Natural killer cell (primary cell): ENCODE results near the gene KIAA2012. TPM values are rescaled to one million over a fixed set of nuclear protein-coding genes. Genes with fewer than 3 reads are reported as not detected.

ENCODE experiments used
- ATAC-seq, 3 donors: fragments of 150-1000 bp in 2 of 3; fragments of 200-7000 bp in 1 of 3; cut with Tn5 transposase; 1 replicate in 1 of 3; 2 replicates in 2 of 3; pipeline ENCODE4 v1.10.0; 2021; ENCODE audit warnings: mild to moderate bottlenecking in 2 of 3, moderate library complexity in 2 of 3
- DNase-seq, 2 donors: peaks; one replicate each; pipeline versions ENCODE4 v3.0.0 to v3.0.0-alpha.2; 2013 to 2021; ENCODE audit warnings: mixed read lengths in 1 of 2
- H3K27ac ChIP-seq: one replicate; pipeline ENCODE4 v1.5.1; 2013; ENCODE audit warnings: mild to moderate bottlenecking, low read length
- H3K27me3 ChIP-seq: one replicate; pipeline ENCODE4 v1.6.1; 2013; ENCODE audit warnings: low read length; ENCODE audit not compliant: control insufficient read depth, insufficient read depth
- H3K36me3 ChIP-seq: one replicate; pipeline ENCODE4 v1.6.1; 2013; ENCODE audit warnings: low read length; ENCODE audit not compliant: control insufficient read depth, insufficient read depth
- H3K4me1 ChIP-seq: one replicate; pipeline ENCODE4 v1.6.1; 2013; ENCODE audit warnings: low read length; ENCODE audit not compliant: control insufficient read depth, insufficient read depth
- H3K4me3 ChIP-seq: one replicate; pipeline ENCODE4 v1.5.1; 2013; ENCODE audit warnings: low read length
- H3K9me3 ChIP-seq: one replicate; pipeline ENCODE4 v1.6.1; 2013; ENCODE audit warnings: low read length; ENCODE audit not compliant: control insufficient read depth, insufficient read depth
- H3K27ac Mint-ChIP-seq, 2 donors: one replicate each; pipeline ENCODE4 v1.8.0; 2022; ENCODE audit warnings: mild to moderate bottlenecking in 2 of 2, mixed read lengths in 2 of 2, moderate library complexity in 1 of 2
- H3K27me3 Mint-ChIP-seq, 2 donors: one replicate each; pipeline ENCODE4 v1.8.0; 2022; ENCODE audit warnings: low read depth in 2 of 2, mixed read lengths in 2 of 2
- H3K36me3 Mint-ChIP-seq: one replicate; pipeline ENCODE4 v1.8.0; 2022; ENCODE audit warnings: mixed read lengths
- H3K4me1 Mint-ChIP-seq, 2 donors: one replicate each; pipeline ENCODE4 v1.8.0; 2022; ENCODE audit warnings: mixed read lengths in 2 of 2
- H3K4me3 Mint-ChIP-seq: one replicate; pipeline ENCODE4 v1.8.0; 2022; ENCODE audit warnings: mild to moderate bottlenecking, moderate library complexity, mixed read lengths
- H3K9me3 Mint-ChIP-seq, 2 donors: one replicate each; pipeline ENCODE4 v1.8.0; 2022; ENCODE audit warnings: mixed read lengths in 2 of 2
- CTCF ChIP-seq: fragments of 200-600 bp; IDR thresholded peaks from one replicate; pipeline ENCODE4 v1.8.0; 2022; ENCODE audit warnings: antibody characterized with exemption
- WGBS: methylation state at CpG from one replicate; pipeline ENCODE4 v1.1.7; 2013; ENCODE audit warnings: missing lambda C conversion rate; ENCODE audit not compliant: insufficient coverage; 5-methylcytosine and 5-hydroxymethylcytosine counted together
- intact Hi-C: fragments of 100-400 bp; cut with micrococcal nuclease; formaldehyde crosslinking; loops from one replicate; pipeline ENCODE4 v1.14.2; 2022
- total RNA-seq, 4 donors: library from RNA; stranded (reverse); fragments of 120-200 nt in 1 of 4; gene quantifications; one replicate each; pipeline versions ENCODE4 v1.2.3 to v1.2.4, GENCODE V29; 2013 to 2022

Gene KIAA2012
- total RNA-seq, 3 donors from 2014 or later (not counting 1 experiment from before 2014, with no cell fraction given): not detected

DNA sequence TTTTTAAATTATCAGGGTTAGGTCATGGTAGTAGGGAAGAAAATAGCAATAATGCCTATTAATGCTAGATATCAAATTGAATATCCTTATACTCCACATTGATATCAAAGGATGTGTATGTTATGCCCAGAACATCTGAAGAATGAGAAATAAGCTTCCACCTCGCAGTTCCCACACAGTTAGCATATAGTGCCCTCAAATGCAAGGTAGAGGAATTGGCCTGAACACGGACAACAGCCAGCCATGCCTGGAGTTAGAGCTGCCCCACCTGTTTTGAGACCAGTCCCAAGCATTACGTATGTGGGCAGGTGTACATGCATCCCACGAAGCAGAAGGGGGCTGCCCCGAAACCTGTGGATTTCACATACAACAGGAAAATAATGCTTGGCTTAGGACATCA is 85.7 kb downstream of the KIAA2012 start:
- Histone ChIP-seq H3K36me3 (no peaks in the 10 kb centered on the region), H3K4me3 (no peak overlapping the region), H3K9me3 (no peaks in the 10 kb centered on the region), H3K27me3 (no peaks in the 10 kb centered on the region), H3K4me1 (no peaks in the 10 kb centered on the region), H3K27ac (no peak overlapping the region)
- peaks cover 5 to 23% of the 10 kb centered on the region in 2 donors for H3K27me3 Mint-ChIP-seq
- no peak for TF ChIP-seq CTCF
- no peak overlapping the region for H3K27ac Mint-ChIP-seq
- H3K9me3 Mint-ChIP-seq: no peaks in the 10 kb centered on the region
- H3K4me1 Mint-ChIP-seq: no peaks in the 10 kb centered on the region
- no peak overlapping the region for H3K4me3 Mint-ChIP-seq
- intact Hi-C loops: no loop called here
- H3K36me3 Mint-ChIP-seq: no peaks in the 10 kb centered on the region
- DNase-seq: no peak
- no peak for ATAC-seq
- 86% methylated on average over 5 of the region's 5 CpGs for WGBS

GRCh38 chr2:202161151-202161835 is 88.2 kb downstream of the KIAA2012 start:
- WGBS: 44% methylated on average over 8 of the region's 8 CpGs

DNA sequence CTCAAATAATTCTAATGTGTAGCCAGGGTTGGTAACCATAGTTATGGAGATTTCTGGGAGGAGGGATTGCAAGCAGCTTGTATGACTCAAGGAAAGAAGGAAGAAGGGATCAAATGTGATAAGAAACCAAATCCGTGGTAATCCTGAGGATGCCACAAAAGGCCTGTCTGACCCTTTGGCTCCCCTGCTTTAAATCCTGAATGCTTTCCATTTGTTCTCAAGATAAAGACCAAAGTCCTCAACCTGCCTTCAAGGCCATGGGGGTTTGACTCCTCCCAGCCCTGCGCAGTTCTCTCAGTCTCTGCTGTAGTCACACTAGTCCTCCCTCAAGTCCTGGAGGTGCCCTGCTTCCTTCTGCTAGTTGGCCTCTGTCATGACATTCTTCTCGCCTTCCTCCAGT is 91.4 kb downstream of the KIAA2012 start:
- Mint-ChIP-seq H3K36me3 (no peaks in the 10 kb centered on the region), H3K27ac (no peak overlapping the region), H3K4me3 (no peak overlapping the region), H3K4me1 (no peaks in the 10 kb centered on the region), H3K9me3 (no peaks in the 10 kb centered on the region), H3K27me3 (peaks cover 2 to 8% of the 10 kb centered on the region in 2 donors)
- H3K9me3 ChIP-seq: no peaks in the 10 kb centered on the region
- H3K4me1 ChIP-seq: no peaks in the 10 kb centered on the region
- ATAC-seq (no peak), DNase-seq (no peak)
- H3K4me3 ChIP-seq: no peak overlapping the region
- H3K27ac ChIP-seq: no peak overlapping the region
- intact Hi-C loops: no loop called here
- no peak for TF ChIP-seq CTCF
- no peaks in the 10 kb centered on the region for H3K36me3 ChIP-seq
- H3K27me3 ChIP-seq: no peaks in the 10 kb centered on the region
- WGBS: 83% methylated on average over 3 of the region's 3 CpGs

More at GRCh38 chr2:202161151-202161835, 88.2 kb downstream of the KIAA2012 start:
- Histone ChIP-seq H3K27me3 (no peaks in the 10 kb centered on the region), H3K27ac (no peak overlapping the region), H3K4me1 (no peaks in the 10 kb centered on the region), H3K4me3 (no peak overlapping the region), H3K9me3 (no peaks in the 10 kb centered on the region), H3K36me3 (no peaks in the 10 kb centered on the region)
- Mint-ChIP-seq H3K4me3 (no peak overlapping the region), H3K27ac (no peak overlapping the region), H3K4me1 (no peaks in the 10 kb centered on the region), H3K9me3 (no peaks in the 10 kb centered on the region), H3K36me3 (no peaks in the 10 kb centered on the region), H3K27me3 (peaks cover 2 to 10% of the 10 kb centered on the region in 2 donors)
- ATAC-seq: no peak
- no peak for TF ChIP-seq CTCF
- intact Hi-C loops: no loop called here
- no peak for DNase-seq

- peaks cover 6 to 13% of the 10 kb centered on the region in 2 donors for H3K27me3 Mint-ChIP-seq
- Histone ChIP-seq H3K4me1 (no peaks in the 10 kb centered on the region), H3K4me3 (no peak overlapping the region), H3K36me3 (no peaks in the 10 kb centered on the region), H3K27me3 (no peaks in the 10 kb centered on the region), H3K9me3 (no peaks in the 10 kb centered on the region), H3K27ac (no peak overlapping the region)
- TF ChIP-seq CTCF: no peak
- intact Hi-C loops: no loop called here
- H3K4me1 Mint-ChIP-seq: no peaks in the 10 kb centered on the region
- no peak for DNase-seq
- no peaks in the 10 kb centered on the region for H3K36me3 Mint-ChIP-seq
- no peak overlapping the region for H3K4me3 Mint-ChIP-seq
- no peak overlapping the region for H3K27ac Mint-ChIP-seq
- H3K9me3 Mint-ChIP-seq: no peaks in the 10 kb centered on the region
- 88% methylated on average over 5 of the region's 5 CpGs for WGBS
- ATAC-seq: no peak
These were observed 92.2 kb downstream of the KIAA2012 start for GRCh38 chr2:202165208-202165607.
